Stimulated activated CD4-positive, alpha-beta T cell treated with anti-CD3 and anti-CD28 coated beads, Interleukin-4, amount 100 ng/mL, for 1 hour (primary cell): Measurements from ENCODE around the gene THADA.

Experiments
- DNase-seq: peaks from one replicate; pipeline ENCODE4 v3.0.0-alpha.2; 2020

THADA gene

GRCh38 chr2:43438858-43439655, 156.8 kb downstream of the THADA start:
- DNase-seq: no peak

GRCh38 chr2:43438342-43438741, 157.5 kb downstream of the THADA start:
- no peak for DNase-seq

GRCh38 chr2:43437363-43437762, 158.5 kb downstream of the THADA start:
- no peak for DNase-seq

- DNase-seq: no peak
Observed at GRCh38 chr2:43436431-43436830, 159.4 kb downstream of the THADA start.

GRCh38 chr2:43435746-43436145, 160.1 kb downstream of the THADA start:
- DNase-seq: no peak

- DNase-seq: no peak
Observed at GRCh38 chr2:43430489-43430888, 165.3 kb downstream of the THADA start.

GRCh38 chr2:43429369-43429768, 166.5 kb downstream of the THADA start:
- DNase-seq: no peak

GRCh38 chr2:43427032-43427424, 168.8 kb downstream of the THADA start:
- DNase-seq: no peak

- DNase-seq: peak; percentile 52
Observed at GRCh38 chr2:43426305-43427031, 169.4 kb downstream of the THADA start.

GRCh38 chr2:43425659-43426058, 170.2 kb downstream of the THADA start:
- DNase-seq: no peak

GRCh38 chr2:43424262-43425207, 171.3 kb downstream of the THADA start:
- DNase-seq: no peak

GRCh38 chr2:43423941-43424261, 171.9 kb downstream of the THADA start:
- no peak for DNase-seq

- DNase-seq: no peak
Observed at GRCh38 chr2:43421194-43421593, 174.6 kb downstream of the THADA start.

- DNase-seq: no peak
Observed at GRCh38 chr2:43420389-43420801, 175.4 kb downstream of the THADA start.

- DNase-seq: no peak
Observed at GRCh38 chr2:43419876-43420275, 176.0 kb downstream of the THADA start.

- DNase-seq: no peak
Observed at GRCh38 chr2:43419243-43419642, 176.6 kb downstream of the THADA start.

- DNase-seq: no peak
Observed at GRCh38 chr2:43418680-43419079, 177.2 kb downstream of the THADA start.

- DNase-seq: no peak
Observed at GRCh38 chr2:43417300-43417699, 178.5 kb downstream of the THADA start.

GRCh38 chr2:43415592-43415991, 180.2 kb downstream of the THADA start:
- no peak for DNase-seq

- no peak for DNase-seq
Observed at GRCh38 chr2:43414586-43415135, 181.2 kb downstream of the THADA start.

- no peak for DNase-seq
Observed at GRCh38 chr2:43414033-43414432, 181.8 kb downstream of the THADA start.

GRCh38 chr2:43412114-43412753, 183.6 kb downstream of the THADA start:
- no peak for DNase-seq
